Endothelial cell of hepatic sinusoid (primary cell): Measurements from ENCODE around the gene CCDC197.

Source experiments
- in situ Hi-C: cut with HindIII; loops from 2 replicates; pipeline ENCODE4 v1.10.0; 2017; ENCODE audit warnings: low sequenced_read_pairs

Gene CCDC197

GRCh38 chr14:93997916-93998870 is 1.1 kb downstream of the CCDC197 start:
- in situ Hi-C loops: no loop called here

GRCh38 chr14:93998871-93999403 is 1.8 kb downstream of the CCDC197 start:
- in situ Hi-C loops: no loop called here

GRCh38 chr14:93999573-93999972 is 2.5 kb downstream of the CCDC197 start:
- in situ Hi-C loops: no loop called here

- in situ Hi-C loops: no loop called here
These were observed 3.2 kb downstream of the CCDC197 start for GRCh38 chr14:94000267-94000666.

- in situ Hi-C loops: no loop called here
These were observed 3.9 kb downstream of the CCDC197 start for GRCh38 chr14:94001016-94001415.

GRCh38 chr14:94001501-94002396 is 4.6 kb downstream of the CCDC197 start:
- in situ Hi-C loops: no loop called here

GRCh38 chr14:94003397-94003796 is 6.3 kb downstream of the CCDC197 start:
- in situ Hi-C loops: no loop called here

GRCh38 chr14:94004015-94004414 is 6.9 kb downstream of the CCDC197 start:
- in situ Hi-C loops: no loop called here

- in situ Hi-C loops: no loop called here
These were observed 8.4 kb downstream of the CCDC197 start for GRCh38 chr14:94005324-94006073.

GRCh38 chr14:94008234-94008633 is 11.1 kb downstream of the CCDC197 start:
- in situ Hi-C loops: no loop called here

- in situ Hi-C loops: no loop called here
These were observed 12.7 kb downstream of the CCDC197 start for GRCh38 chr14:94009767-94010166.

GRCh38 chr14:94010625-94011024 is 13.5 kb downstream of the CCDC197 start:
- in situ Hi-C loops: no loop called here

- in situ Hi-C loops: no loop called here
These were observed 14.7 kb downstream of the CCDC197 start for GRCh38 chr14:94011795-94012194.

- in situ Hi-C loops: no loop called here
These were observed 17.3 kb downstream of the CCDC197 start for GRCh38 chr14:94014382-94014781.

- in situ Hi-C loops: loop anchor here (5.0 kb wide), 3 partner anchors 53 to 107 kb away; no protein-coding TSS in a partner anchor
These were observed 18.1 kb downstream of the CCDC197 start for GRCh38 chr14:94015223-94015622.

- in situ Hi-C loops: loop anchor here (5.0 kb wide), 3 partner anchors 54 to 106 kb away; no protein-coding TSS in a partner anchor
These were observed 19.4 kb downstream of the CCDC197 start for GRCh38 chr14:94016446-94016976.

- in situ Hi-C loops: loop anchor here (5.0 kb wide), 3 partner anchors 56 to 104 kb away; no protein-coding TSS in a partner anchor
These were observed 21.2 kb downstream of the CCDC197 start for GRCh38 chr14:94018308-94018707.

- in situ Hi-C loops: loop anchor here (5.0 kb wide), 3 partner anchors 57 to 103 kb away; no protein-coding TSS in a partner anchor
These were observed 22.2 kb downstream of the CCDC197 start for GRCh38 chr14:94019329-94019728.

- in situ Hi-C loops: no loop called here
These were observed 23.2 kb downstream of the CCDC197 start for GRCh38 chr14:94020267-94020666.

- in situ Hi-C loops: no loop called here
These were observed 23.9 kb downstream of the CCDC197 start for GRCh38 chr14:94021001-94021400.
